Endothelial cell of umbilical vein (primary cell): ENCODE data around the gene CALD1.

Source experiments
- CTCF ChIP-seq, 2 donors: IDR thresholded peaks; 1 replicate in 1 of 2; 2 replicates in 1 of 2; pipeline ENCODE4 v1.5.1; 2011; ENCODE audit warnings: low read length in 2 of 2, mild to moderate bottlenecking in 2 of 2, moderate library complexity in 2 of 2, control low read depth in 1 of 2, inconsistent platforms in 1 of 2, low read depth in 1 of 2; ENCODE audit not compliant: insufficient read depth in 1 of 2; ENCODE audit errors: extremely low read depth in 1 of 2
- JUN ChIP-seq: IDR thresholded peaks from 2 replicates; pipeline ENCODE4 v1.6.1; 2011; ENCODE audit warnings: borderline replicate concordance, low read depth; ENCODE audit not compliant: insufficient read length, insufficient read depth
- MYC ChIP-seq: IDR thresholded peaks from one replicate; pipeline ENCODE4 v1.6.1; 2011; ENCODE audit warnings: mild to moderate bottlenecking, low read depth, low read length
- POLR2A ChIP-seq: IDR thresholded peaks from 2 replicates; pipeline ENCODE4 v1.6.1; 2012; ENCODE audit warnings: low read depth, mild to moderate bottlenecking, control low read depth, low read length
- POLR2AphosphoS5 ChIP-seq: IDR thresholded peaks from 2 replicates; pipeline ENCODE4 v1.6.1; 2012; ENCODE audit warnings: low read depth, mild to moderate bottlenecking, control low read depth, low read length, moderate library complexity; ENCODE audit not compliant: insufficient read depth

- no peak for TF ChIP-seq CTCF (IDR thresholded peaks at IDR 0.05; ENCODE audit: extremely low read depth in 1 of 2, insufficient read depth in 1 of 2, low read depth in 1 of 2, low read length in 2 of 2)
- TF ChIP-seq POLR2A: no peak
- TF ChIP-seq POLR2AphosphoS5: no peak
- no peak for TF ChIP-seq JUN
- no peak for TF ChIP-seq MYC
Observed at GRCh38 chr7:134763960-134764359, 15.5 kb upstream of the CALD1 start.
